ENCODE data around the gene RARS1.

Gene RARS1

DNA sequence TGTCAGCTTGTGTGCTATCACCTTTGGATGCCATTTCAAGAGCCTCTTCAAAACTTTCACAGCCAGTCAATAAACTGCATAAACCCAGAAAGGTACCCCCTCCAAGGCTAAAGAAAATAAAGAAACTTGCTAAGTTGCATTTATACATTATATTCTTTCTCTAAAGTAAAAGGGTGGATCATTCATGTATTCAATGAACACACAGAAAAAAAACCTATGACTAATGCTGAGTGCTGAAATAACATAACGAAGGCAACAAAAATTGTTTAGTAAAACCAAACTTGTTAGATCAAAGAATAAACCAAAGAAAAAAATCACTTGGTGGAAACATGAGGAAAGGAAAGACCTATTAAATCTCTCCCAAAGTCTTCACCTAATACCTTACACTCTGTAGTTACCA is 77.7 kb downstream of the RARS1 start:
- DNase-seq, result no peak

DNA sequence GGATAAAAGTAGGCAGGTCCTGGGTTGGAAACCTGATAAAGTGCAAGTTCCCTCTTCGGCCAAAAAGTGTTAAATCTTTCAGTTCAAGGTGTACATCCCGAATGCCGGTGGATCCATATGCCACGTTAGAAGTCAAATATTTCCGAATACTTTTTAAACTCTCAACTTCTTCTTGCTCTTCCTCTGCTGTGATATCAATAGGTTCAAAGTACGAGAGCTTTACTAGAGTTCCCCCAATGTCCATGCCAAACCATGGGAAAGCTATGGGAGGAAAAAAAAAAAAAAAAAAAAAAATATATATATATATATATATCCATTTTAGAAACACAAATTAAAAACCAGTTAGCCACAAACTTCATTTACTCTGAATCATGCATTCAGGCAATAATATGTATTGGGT is 82.5 kb downstream of the RARS1 start:
- no peak for DNase-seq

Data from NCI-H774 (cell line).